Right atrium auricular region (tissue), 2 donors: ENCODE data around the gene PDZD7. TPM values are rescaled to one million over a fixed set of nuclear protein-coding genes. Genes with fewer than 3 reads are reported as not detected.

Source experiments
- DNase-seq: peaks from one replicate; pipeline ENCODE4 v3.0.0-alpha.2; 2019; ENCODE audit warnings: low spot score
- H3K27ac ChIP-seq, 2 donors: fragments of 200-600 bp; sonication (generic); 1 replicate in 1 of 2; 2 replicates in 1 of 2; pipeline ENCODE4 v1.5.1; 2016 to 2019
- H3K27me3 ChIP-seq, 2 donors: fragments of 200-600 bp; sonication (generic); one replicate each; pipeline versions ENCODE4 v1.5.1 to v1.6.0; 2017 to 2019
- H3K36me3 ChIP-seq: fragments of 200-600 bp; sonication (generic); one replicate; pipeline ENCODE4 v1.5.1; 2016
- H3K4me1 ChIP-seq, 2 donors: fragments of 200-600 bp; sonication (generic); one replicate each; pipeline versions ENCODE4 v1.5.1 to v1.6.0; 2017 to 2019
- H3K4me3 ChIP-seq, 2 donors: fragments of 200-600 bp; sonication (generic); 1 replicate in 1 of 2; 2 replicates in 1 of 2; pipeline ENCODE4 v1.5.1; 2017 to 2019; ENCODE audit warnings: mild to moderate bottlenecking in 1 of 2, moderate library complexity in 1 of 2
- H3K9me3 ChIP-seq, 2 donors: fragments of 200-600 bp; sonication (generic); one replicate each; pipeline ENCODE4 v1.5.1; 2019
- total RNA-seq, 2 donors: library from RNA; depleted of rRNA; stranded (reverse); fragments of >200 nt; gene quantifications; one replicate each; pipeline ENCODE4 v1.1.0, GENCODE V29; 2016
- TF ChIP-seq, protein P1 (sequence below), 2 donors: fragments of 200-600 bp; sonication (generic); IDR thresholded peaks; one replicate each; pipeline ENCODE4 v1.5.1; 2019; ENCODE audit warnings: antibody characterized with exemption in 2 of 2

PDZD7 gene
- total RNA-seq, 2 donors from 2014 or later, result 0.59 to 1.3 TPM

DNA sequence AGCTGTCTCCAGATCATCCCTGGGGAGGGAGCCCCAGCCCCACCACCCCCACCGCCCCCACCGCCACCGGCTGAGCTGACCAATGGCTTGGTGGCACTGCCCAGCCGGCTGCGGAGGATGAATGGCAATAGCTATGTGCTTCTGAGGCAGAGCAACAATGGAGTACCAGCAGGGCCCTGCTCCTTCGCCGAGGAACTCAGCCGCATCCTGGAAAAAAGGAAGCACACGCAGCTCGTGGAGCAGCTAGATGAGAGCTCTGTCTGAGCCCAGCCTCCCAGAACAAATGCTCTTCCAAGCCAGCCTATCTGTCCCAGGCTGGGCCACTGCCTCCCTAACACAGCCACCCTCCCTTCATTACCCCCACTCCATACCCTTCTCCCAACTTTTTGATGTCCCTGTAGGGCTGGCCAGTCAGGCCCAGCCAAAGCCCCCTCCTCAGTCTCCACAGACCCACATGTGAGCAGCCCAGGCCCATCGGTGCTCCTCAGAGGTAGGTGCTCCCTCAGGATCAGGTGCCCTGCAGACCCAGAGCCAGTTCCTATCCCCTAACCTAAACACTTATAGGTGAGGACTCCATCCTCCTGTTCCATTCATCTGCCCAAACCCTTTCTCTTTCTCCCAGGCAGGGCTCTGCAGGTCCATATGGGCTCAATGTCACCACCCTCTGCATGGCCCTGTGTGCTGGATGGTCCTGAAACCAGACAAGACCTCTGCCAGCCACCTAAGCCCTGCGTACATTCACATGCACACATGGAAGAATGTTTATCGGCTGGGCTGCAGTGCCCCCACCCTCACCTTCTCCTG, 46.9 kb downstream of the PDZD7 start:
- H3K9me3 ChIP-seq, result no peaks in the 10 kb centered on the region
- H3K27me3 ChIP-seq, result no peaks in the 10 kb centered on the region
- TF ChIP-seq, protein P1, sequence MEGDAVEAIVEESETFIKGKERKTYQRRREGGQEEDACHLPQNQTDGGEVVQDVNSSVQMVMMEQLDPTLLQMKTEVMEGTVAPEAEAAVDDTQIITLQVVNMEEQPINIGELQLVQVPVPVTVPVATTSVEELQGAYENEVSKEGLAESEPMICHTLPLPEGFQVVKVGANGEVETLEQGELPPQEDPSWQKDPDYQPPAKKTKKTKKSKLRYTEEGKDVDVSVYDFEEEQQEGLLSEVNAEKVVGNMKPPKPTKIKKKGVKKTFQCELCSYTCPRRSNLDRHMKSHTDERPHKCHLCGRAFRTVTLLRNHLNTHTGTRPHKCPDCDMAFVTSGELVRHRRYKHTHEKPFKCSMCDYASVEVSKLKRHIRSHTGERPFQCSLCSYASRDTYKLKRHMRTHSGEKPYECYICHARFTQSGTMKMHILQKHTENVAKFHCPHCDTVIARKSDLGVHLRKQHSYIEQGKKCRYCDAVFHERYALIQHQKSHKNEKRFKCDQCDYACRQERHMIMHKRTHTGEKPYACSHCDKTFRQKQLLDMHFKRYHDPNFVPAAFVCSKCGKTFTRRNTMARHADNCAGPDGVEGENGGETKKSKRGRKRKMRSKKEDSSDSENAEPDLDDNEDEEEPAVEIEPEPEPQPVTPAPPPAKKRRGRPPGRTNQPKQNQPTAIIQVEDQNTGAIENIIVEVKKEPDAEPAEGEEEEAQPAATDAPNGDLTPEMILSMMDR (IDR thresholded peaks at IDR 0.05), result no peak
- H3K36me3 ChIP-seq, result peaks cover 23% of the 10 kb centered on the region
- no peak for DNase-seq
- no peak overlapping the region for H3K27ac ChIP-seq
- H3K4me3 ChIP-seq, result no peak overlapping the region
- H3K4me1 ChIP-seq, result peaks cover 0 to 22% of the 10 kb centered on the region in 2 donors

DNA sequence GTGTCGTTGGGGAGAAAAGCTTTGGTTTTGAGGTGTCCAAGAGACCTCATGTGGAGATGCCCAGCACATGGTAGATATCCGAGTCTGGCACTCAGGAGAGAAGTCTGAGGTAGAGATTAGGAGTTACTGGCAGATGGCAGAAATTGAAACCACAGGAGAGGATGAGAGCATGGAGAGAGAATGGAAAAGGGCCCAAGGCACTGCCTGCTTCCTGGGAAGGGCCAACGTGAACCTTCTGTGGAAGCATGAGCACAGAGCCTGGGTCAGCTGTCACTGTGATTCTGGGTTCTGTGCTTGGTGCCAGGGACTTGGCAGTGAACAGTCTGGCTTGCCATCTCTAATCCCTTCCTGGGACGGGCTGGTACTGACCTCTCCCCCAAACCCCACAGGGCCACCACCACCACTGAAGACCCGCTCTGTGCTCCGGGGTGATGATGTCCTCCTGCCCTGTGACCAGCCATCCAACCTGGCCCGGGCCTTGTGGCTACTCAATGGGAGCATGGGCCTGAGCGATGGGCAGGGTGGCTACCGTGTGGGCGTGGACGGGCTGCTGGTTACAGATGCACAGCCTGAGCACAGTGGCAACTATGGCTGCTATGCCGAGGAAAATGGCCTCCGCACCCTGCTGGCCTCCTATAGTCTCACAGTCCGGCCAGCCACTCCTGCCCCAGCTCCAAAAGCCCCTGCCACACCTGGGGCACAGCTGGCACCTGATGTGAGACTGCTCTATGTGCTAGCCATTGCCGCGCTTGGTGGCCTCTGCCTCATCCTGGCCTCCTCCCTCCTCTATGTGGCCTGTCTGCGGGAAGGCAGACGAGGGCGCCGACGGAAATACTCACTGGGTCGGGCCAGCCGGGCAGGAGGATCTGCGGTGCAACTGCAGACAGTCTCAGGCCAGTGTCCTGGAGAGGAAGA, 47.8 kb downstream of the PDZD7 start:
- no peaks in the 10 kb centered on the region for H3K9me3 ChIP-seq
- H3K4me1 ChIP-seq, result peaks cover 0 to 18% of the 10 kb centered on the region in 2 donors
- no peak overlapping the region for H3K27ac ChIP-seq
- TF ChIP-seq, protein P1 (IDR thresholded peaks at IDR 0.05), result no peak
- peaks cover 22% of the 10 kb centered on the region for H3K36me3 ChIP-seq
- no peak overlapping the region for H3K4me3 ChIP-seq
- no peaks in the 10 kb centered on the region for H3K27me3 ChIP-seq
- no peak for DNase-seq

DNA sequence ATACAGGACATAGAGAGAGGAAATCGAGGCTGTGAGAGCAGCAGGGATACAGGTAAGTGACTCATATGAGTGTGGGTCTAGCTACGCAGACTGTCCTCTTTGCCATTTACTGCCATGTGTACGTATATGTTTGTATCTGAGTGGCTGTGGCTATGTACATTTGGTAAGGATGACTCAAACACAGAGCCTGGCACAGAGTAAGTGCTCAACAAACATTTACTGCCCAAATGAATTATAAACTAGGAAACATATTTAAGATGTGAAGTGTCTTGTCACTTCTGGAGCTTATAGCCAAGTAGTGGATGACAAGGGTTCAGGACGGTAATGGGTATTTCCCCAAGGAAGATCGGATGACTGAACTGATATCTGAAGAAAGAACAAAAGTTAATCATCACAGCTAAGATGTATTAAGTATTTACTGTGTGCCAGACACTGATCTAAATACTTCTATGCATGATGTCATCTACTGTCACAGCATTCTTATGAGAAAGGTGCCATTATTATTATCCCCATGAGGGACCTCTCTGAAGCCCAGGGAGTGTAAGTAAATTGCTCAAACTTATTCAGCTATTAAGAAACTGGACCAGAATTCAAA, 49.7 kb downstream of the PDZD7 start:
- no peak for DNase-seq
- peaks cover 22% of the 10 kb centered on the region for H3K36me3 ChIP-seq
- TF ChIP-seq, protein P1 (IDR thresholded peaks at IDR 0.05), result no peak
- H3K27ac ChIP-seq, result no peak overlapping the region
- peaks cover 0 to 5% of the 10 kb centered on the region in 2 donors for H3K4me1 ChIP-seq
- no peaks in the 10 kb centered on the region for H3K9me3 ChIP-seq
- H3K4me3 ChIP-seq, result no peak overlapping the region
- no peaks in the 10 kb centered on the region for H3K27me3 ChIP-seq

DNA sequence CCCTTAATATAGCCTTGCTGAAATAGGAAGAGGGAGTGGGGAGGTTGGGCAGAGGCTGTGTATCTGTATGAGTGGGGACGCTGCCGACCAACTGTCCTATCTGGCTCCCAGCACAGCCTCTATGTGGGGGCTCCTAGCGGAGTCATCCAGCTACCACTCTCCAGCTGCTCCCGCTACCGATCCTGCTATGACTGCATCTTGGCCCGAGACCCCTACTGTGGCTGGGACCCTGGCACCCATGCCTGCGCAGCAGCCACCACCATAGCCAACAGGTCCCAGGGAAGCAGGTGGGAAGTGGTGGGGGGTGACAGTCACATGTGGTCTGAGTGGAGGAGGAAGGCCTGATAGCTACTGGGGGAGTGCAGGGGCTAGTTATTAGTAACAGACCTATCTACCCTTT, 50.2 kb downstream of the PDZD7 start:
- no peaks in the 10 kb centered on the region for H3K27me3 ChIP-seq
- H3K4me1 ChIP-seq, result no peaks in the 10 kb centered on the region
- H3K27ac ChIP-seq, result no peak overlapping the region
- TF ChIP-seq, protein P1 (IDR thresholded peaks at IDR 0.05), result no peak
- H3K4me3 ChIP-seq, result no peak overlapping the region
- no peaks in the 10 kb centered on the region for H3K9me3 ChIP-seq
- DNase-seq, result no peak
- peaks cover 22% of the 10 kb centered on the region for H3K36me3 ChIP-seq

DNA sequence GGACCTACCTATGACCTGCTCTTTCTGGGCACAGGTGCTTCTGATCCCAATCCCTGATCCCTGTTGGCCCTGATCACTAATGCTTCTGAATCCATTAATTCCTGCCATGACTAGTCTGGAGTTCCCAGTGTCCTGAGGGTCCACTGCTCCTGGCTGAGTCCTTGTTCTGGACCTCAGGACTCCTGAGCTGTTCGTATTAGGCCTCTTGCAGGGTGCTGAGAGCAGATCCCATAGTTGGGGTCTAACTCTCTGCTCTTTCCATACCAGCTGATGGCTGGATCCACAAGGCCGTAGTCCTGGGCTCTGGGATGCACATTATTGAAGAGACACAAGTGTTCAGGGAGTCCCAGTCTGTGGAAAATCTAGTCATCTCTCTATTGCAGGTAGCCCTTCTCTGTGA, 50.6 kb downstream of the PDZD7 start:
- peaks cover 22% of the 10 kb centered on the region for H3K36me3 ChIP-seq
- TF ChIP-seq, protein P1 (IDR thresholded peaks at IDR 0.05), result no peak
- no peak for DNase-seq

More for the DNA sequence above, 50.6 kb downstream of the PDZD7 start:
- H3K9me3 ChIP-seq, result no peaks in the 10 kb centered on the region
- H3K27ac ChIP-seq, result no peak overlapping the region
- H3K4me1 ChIP-seq, result no peaks in the 10 kb centered on the region
- no peak overlapping the region for H3K4me3 ChIP-seq
- H3K27me3 ChIP-seq, result no peaks in the 10 kb centered on the region
